Neural cell (in vitro differentiated cells): ENCODE measurements around the gene VCX3B. TPM values are rescaled to one million over a fixed set of nuclear protein-coding genes. Genes with fewer than 3 reads are reported as not detected.
"Not testable (repeated sequence)": the region's sequence is repeated elsewhere in the genome, so short reads cannot be mapped to it uniquely, and the experiment has no call there.

Source experiments
- H2AFZ ChIP-seq: fragments of 200-600, 300-800 bp; sonication (generic), shearing (Covaris generic); 2 replicates; pipeline ENCODE4 v1.6.0; 2014; ENCODE audit warnings: low read depth, mild to moderate bottlenecking, antibody characterized with exemption, low read length, moderate library complexity
- H3F3A ChIP-seq: fragments of 200-600 bp; shearing (Covaris generic); 2 replicates; pipeline ENCODE4 v1.6.1; 2016; ENCODE audit warnings: mild to moderate bottlenecking, moderate library complexity, mixed read lengths, antibody characterized with exemption, low read length; ENCODE audit not compliant: insufficient read depth, poor library complexity, severe bottlenecking
- H3K27ac ChIP-seq: fragments of 200-600, 300-800 bp; sonication (generic), shearing (Covaris generic); 2 replicates; pipeline ENCODE4 v1.5.1; 2014; ENCODE audit warnings: mild to moderate bottlenecking, low read length, moderate library complexity
- H3K27me3 ChIP-seq: fragments of 300-800, 200-600 bp; sonication (generic), shearing (Covaris generic); 2 replicates; pipeline ENCODE4 v1.6.0; 2014; ENCODE audit warnings: mild to moderate bottlenecking, low read depth, low read length, moderate library complexity; ENCODE audit not compliant: insufficient read depth
- H3K36me3 ChIP-seq: fragments of 300-800, 200-600 bp; sonication (generic), shearing (Covaris generic); 2 replicates; pipeline ENCODE4 v1.5.1; 2014; ENCODE audit warnings: mild to moderate bottlenecking, antibody characterized with exemption, low read length, moderate library complexity; ENCODE audit not compliant: insufficient read depth
- H3K4me2 ChIP-seq: fragments of 300-800, 200-600 bp; sonication (generic), shearing (Covaris generic); 2 replicates; pipeline ENCODE4 v1.6.0; 2014; ENCODE audit warnings: mild to moderate bottlenecking, low read length
- H3K4me3 ChIP-seq: fragments of 300-800, 200-600 bp; sonication (generic), shearing (Covaris generic); 2 replicates; pipeline ENCODE4 v1.5.1; 2014; ENCODE audit warnings: mild to moderate bottlenecking, low read length, moderate library complexity
- H3K79me2 ChIP-seq: fragments of 200-600 bp; shearing (Covaris generic); replicated peaks from 2 replicates; pipeline ENCODE4 v1.6.0; 2014; ENCODE audit warnings: mild to moderate bottlenecking, low read length, moderate library complexity; ENCODE audit not compliant: insufficient read depth
- H3K9ac ChIP-seq: fragments of 300-800, 200-600 bp; sonication (generic), shearing (Covaris generic); 2 replicates; pipeline ENCODE4 v1.6.1; 2016; ENCODE audit warnings: mild to moderate bottlenecking, low read length, mixed read lengths
- H3K9me2 ChIP-seq: fragments of 200-600 bp; shearing (Covaris generic); 2 replicates; pipeline ENCODE4 v1.6.1; 2016; ENCODE audit warnings: mild to moderate bottlenecking, low read length, mixed read lengths; ENCODE audit not compliant: insufficient read depth
- H3K9me3 ChIP-seq: fragments of 200-600, 300-800 bp; sonication (generic), shearing (Covaris generic); 2 replicates; pipeline ENCODE4 v1.6.1; 2016; ENCODE audit warnings: mild to moderate bottlenecking, mixed run types, low read length, moderate library complexity, mixed read lengths
- H4K20me1 ChIP-seq: fragments of 200-600 bp; shearing (Covaris generic); 2 replicates; pipeline ENCODE4 v1.6.1; 2016; ENCODE audit warnings: mild to moderate bottlenecking, mixed run types; ENCODE audit not compliant: insufficient read depth
- TAF1 ChIP-seq: IDR thresholded peaks from 2 replicates; pipeline ENCODE4 v1.6.1; 2012; ENCODE audit warnings: low read depth
- polyA plus RNA-seq: library from polyadenylated mRNA; depleted of rRNA; stranded (reverse); fragments of >200 nt; gene quantifications from 2 replicates; pipeline ENCODE4 v1.2.3, GENCODE V29; 2014

Gene VCX3B
- polyA plus RNA-seq, 1 donor from 2014 or later = not detected

DNA sequence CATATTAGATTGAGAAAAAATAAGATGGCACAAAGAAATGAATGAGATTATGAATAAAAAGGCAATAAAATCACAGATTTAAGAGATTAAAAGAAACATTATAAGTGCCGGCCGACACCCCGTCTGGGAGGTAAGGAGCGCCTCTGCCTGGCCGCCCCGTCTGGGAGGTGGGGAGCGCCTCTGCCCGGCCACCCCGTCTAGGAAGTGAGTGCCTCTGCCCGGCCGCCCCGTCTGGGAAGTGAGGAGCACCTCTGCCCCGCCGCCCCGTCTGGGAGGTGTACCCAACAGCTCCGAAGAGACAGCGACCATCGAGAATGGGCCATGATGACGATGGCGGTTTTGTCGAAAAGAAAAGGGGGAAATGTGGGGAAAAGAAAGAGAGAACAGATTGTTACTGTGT, 37.5 kb downstream of the VCX3B start:
- not testable (repeated sequence) for H3K4me3 ChIP-seq, H3F3A ChIP-seq, H2AFZ ChIP-seq, H4K20me1 ChIP-seq, H3K9me3 ChIP-seq, H3K36me3 ChIP-seq, H3K27me3 ChIP-seq, H3K9me2 ChIP-seq, H3K27ac ChIP-seq, H3K4me2 ChIP-seq, H3K9ac ChIP-seq, H3K79me2 ChIP-seq

DNA sequence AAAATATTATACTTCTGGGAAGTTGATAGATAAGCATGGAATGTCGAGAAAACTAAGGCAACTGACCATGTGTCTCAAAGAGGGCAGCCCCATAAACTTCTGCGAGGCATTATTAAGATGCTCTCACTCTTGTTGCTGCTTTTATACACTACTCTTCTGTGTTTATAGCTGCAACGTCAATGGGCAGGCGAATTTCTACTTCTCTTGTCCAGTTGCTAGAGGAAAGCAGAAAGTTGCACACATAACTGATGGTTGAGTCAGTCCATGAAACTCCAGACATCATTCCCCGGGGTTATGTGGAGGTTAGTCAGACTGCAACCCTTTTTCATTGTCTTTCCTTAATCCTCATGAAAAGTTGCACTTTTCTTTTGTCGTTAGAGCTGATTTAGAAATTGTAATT, 39.8 kb downstream of the VCX3B start:
- no peak overlapping the region for H3K4me3 ChIP-seq
- no peak overlapping the region for H3K4me2 ChIP-seq
- no peaks in the 10 kb centered on the region for H3K27me3 ChIP-seq
- H3F3A ChIP-seq = no peaks in the 10 kb centered on the region
- no peaks in the 10 kb centered on the region for H4K20me1 ChIP-seq
- TF ChIP-seq TAF1 = no peak
- no peaks in the 10 kb centered on the region for H3K36me3 ChIP-seq
- H3K79me2 ChIP-seq = no peaks in the 10 kb centered on the region
- H3K9me2 ChIP-seq = no peaks in the 10 kb centered on the region
- H3K27ac ChIP-seq = no peak overlapping the region
- H2AFZ ChIP-seq = no peak overlapping the region
- H3K9me3 ChIP-seq = no peaks in the 10 kb centered on the region
- H3K9ac ChIP-seq = no peak overlapping the region
